Limb (tissue), 2 donors: ENCODE results near the gene WDR7.
A peak's percentile ranks its signal among the peaks of the same experiment; 100 is the strongest.

Source experiments
- DNase-seq, 2 donors: peaks; one replicate each; pipeline ENCODE4 v3.0.0-alpha.2; 2016; ENCODE audit errors: extremely low spot score in 2 of 2

Gene WDR7

GRCh38 chr18:56888978-56889377, 237.8 kb downstream of the WDR7 start:
- DNase-seq, result no peak

- no peak for DNase-seq
These were observed 238.5 kb downstream of the WDR7 start for GRCh38 chr18:56889621-56890020.

- DNase-seq, result no peak
These were observed 239.5 kb downstream of the WDR7 start for GRCh38 chr18:56890632-56891031.

GRCh38 chr18:56891116-56891515, 240.0 kb downstream of the WDR7 start:
- DNase-seq, result no peak

GRCh38 chr18:56891870-56892269, 240.7 kb downstream of the WDR7 start:
- DNase-seq, result no peak

- DNase-seq, result no peak
These were observed 246.0 kb downstream of the WDR7 start for GRCh38 chr18:56897122-56897521.

- DNase-seq, result no peak
These were observed 248.5 kb downstream of the WDR7 start for GRCh38 chr18:56899660-56900059.

GRCh38 chr18:56900195-56901094, 249.3 kb downstream of the WDR7 start:
- no peak for DNase-seq

GRCh38 chr18:56901919-56902318, 250.8 kb downstream of the WDR7 start:
- no peak for DNase-seq

GRCh38 chr18:56902653-56903052, 251.5 kb downstream of the WDR7 start:
- no peak for DNase-seq

GRCh38 chr18:56903686-56904085, 252.5 kb downstream of the WDR7 start:
- no peak for DNase-seq

GRCh38 chr18:56907771-56908170, 256.6 kb downstream of the WDR7 start:
- peak in 1 of 2 donors; percentile 36 for DNase-seq

- no peak for DNase-seq
These were observed 259.1 kb downstream of the WDR7 start for GRCh38 chr18:56910237-56910636.

GRCh38 chr18:56910967-56911366, 259.8 kb downstream of the WDR7 start:
- no peak for DNase-seq

GRCh38 chr18:56913941-56914340, 262.8 kb downstream of the WDR7 start:
- DNase-seq, result no peak

GRCh38 chr18:56919190-56919589, 268.0 kb downstream of the WDR7 start:
- no peak for DNase-seq

- no peak for DNase-seq
These were observed 270.8 kb downstream of the WDR7 start for GRCh38 chr18:56921896-56922480.

GRCh38 chr18:56926734-56927133, 275.6 kb downstream of the WDR7 start:
- no peak for DNase-seq

- DNase-seq, result no peak
These were observed 276.6 kb downstream of the WDR7 start for GRCh38 chr18:56927786-56928185.

- DNase-seq, result no peak
These were observed 278.7 kb downstream of the WDR7 start for GRCh38 chr18:56929886-56930285.

- no peak for DNase-seq
These were observed 282.3 kb downstream of the WDR7 start for GRCh38 chr18:56933472-56933871.

- no peak for DNase-seq
These were observed 283.0 kb downstream of the WDR7 start for GRCh38 chr18:56934131-56934530.

GRCh38 chr18:56934906-56935305, 283.7 kb downstream of the WDR7 start:
- DNase-seq, result no peak
